ENCODE measurements around the gene CCDC86. TPM values are rescaled to one million over a fixed set of nuclear protein-coding genes. Genes with fewer than 3 reads are reported as not detected.
A peak's percentile ranks its signal among the peaks of the same experiment; 100 is the strongest.

CCDC86 gene
- total RNA-seq, 1 experiment from 2014 or later: 21.9 TPM

DNA sequence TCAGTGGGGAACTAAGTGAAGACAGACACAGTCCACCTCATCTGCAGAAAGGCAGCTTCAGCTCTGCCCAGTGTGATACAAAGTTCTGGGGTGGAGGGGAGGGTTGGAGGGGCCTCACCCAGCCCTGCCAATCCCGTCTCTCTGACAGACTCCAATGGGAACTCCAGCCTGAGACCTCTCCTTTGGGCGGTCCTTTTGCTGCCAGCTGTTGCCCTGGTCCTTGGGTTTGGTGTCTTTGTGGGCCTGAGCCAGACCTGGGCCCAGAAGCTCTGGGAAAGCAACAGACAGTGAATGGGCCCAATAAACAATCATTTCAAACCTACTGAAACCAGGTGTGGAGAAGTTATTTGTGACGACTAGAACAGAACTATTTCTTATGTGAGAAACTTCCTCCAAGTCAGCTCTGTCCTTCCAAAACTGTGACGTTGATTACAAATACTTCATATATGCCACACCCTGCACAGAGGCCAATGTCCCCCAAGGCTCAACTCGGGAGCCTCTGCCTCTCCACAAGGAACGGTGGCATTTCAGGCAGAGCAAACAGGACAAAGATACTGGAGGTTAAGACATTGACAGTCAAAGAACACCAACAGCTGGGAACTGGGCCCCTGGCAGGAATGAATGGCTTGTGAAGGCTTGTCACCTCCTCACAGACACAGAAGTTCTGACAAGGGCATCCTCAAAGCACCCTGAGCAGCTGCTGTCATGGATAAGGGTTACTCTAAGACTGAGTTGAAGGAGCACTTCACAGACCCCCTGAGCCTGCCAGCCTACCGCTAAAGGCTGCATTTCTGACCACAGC lies 33.7 kb downstream of the CCDC86 start:
- no peaks in the 10 kb centered on the region for H3K9me3 ChIP-seq (replicated peaks)
- DNase-seq: peak in 1 of 2 experiments; percentile 24
- H3K27ac ChIP-seq: no peak overlapping the region
- no peaks in the 10 kb centered on the region for H3K27me3 ChIP-seq
- peaks cover 5% of the 10 kb centered on the region; the same call in 1 of the 2 replicates for H3K4me1 ChIP-seq
- H3K36me3 ChIP-seq: no peaks in the 10 kb centered on the region
- no peak overlapping the region for H3K4me3 ChIP-seq

- H3K4me3 ChIP-seq: no peak overlapping the region
- H3K27ac ChIP-seq: no peak overlapping the region
- H3K27me3 ChIP-seq: no peaks in the 10 kb centered on the region
- no peak for DNase-seq
- H3K9me3 ChIP-seq (replicated peaks): no peaks in the 10 kb centered on the region
- peaks cover 5% of the 10 kb centered on the region; the same call in 1 of the 2 replicates for H3K4me1 ChIP-seq
- H3K36me3 ChIP-seq: no peaks in the 10 kb centered on the region
These were observed 34.2 kb downstream of the CCDC86 start for GRCh38 chr11:60876168-60876485.

GRCh38 chr11:60878245-60879101 lies 36.6 kb downstream of the CCDC86 start:
- H3K27ac ChIP-seq: no peak overlapping the region
- H3K9me3 ChIP-seq (replicated peaks): no peaks in the 10 kb centered on the region
- H3K27me3 ChIP-seq: no peaks in the 10 kb centered on the region
- no peaks in the 10 kb centered on the region for H3K4me1 ChIP-seq
- no peaks in the 10 kb centered on the region for H3K36me3 ChIP-seq
- H3K4me3 ChIP-seq: no peak overlapping the region
- DNase-seq: no peak

- H3K27me3 ChIP-seq: no peaks in the 10 kb centered on the region
- DNase-seq: no peak
- H3K4me3 ChIP-seq: no peak overlapping the region
- no peak overlapping the region for H3K27ac ChIP-seq
- no peaks in the 10 kb centered on the region for H3K36me3 ChIP-seq
- H3K9me3 ChIP-seq (replicated peaks): no peaks in the 10 kb centered on the region
- H3K4me1 ChIP-seq: no peaks in the 10 kb centered on the region
These were observed 37.2 kb downstream of the CCDC86 start for GRCh38 chr11:60879104-60879503.

- no peaks in the 10 kb centered on the region for H3K4me1 ChIP-seq
- DNase-seq: no peak
- H3K36me3 ChIP-seq: no peaks in the 10 kb centered on the region
- no peaks in the 10 kb centered on the region for H3K9me3 ChIP-seq (replicated peaks)
- H3K27ac ChIP-seq: no peak overlapping the region
- no peak overlapping the region for H3K4me3 ChIP-seq
- H3K27me3 ChIP-seq: no peaks in the 10 kb centered on the region
These were observed 38.2 kb downstream of the CCDC86 start for GRCh38 chr11:60879971-60880588.

GRCh38 chr11:60880643-60881282 lies 38.9 kb downstream of the CCDC86 start:
- no peaks in the 10 kb centered on the region for H3K9me3 ChIP-seq (replicated peaks)
- H3K4me1 ChIP-seq: no peaks in the 10 kb centered on the region
- no peaks in the 10 kb centered on the region for H3K36me3 ChIP-seq
- no peak overlapping the region for H3K4me3 ChIP-seq
- no peak overlapping the region for H3K27ac ChIP-seq
- DNase-seq: no peak
- no peaks in the 10 kb centered on the region for H3K27me3 ChIP-seq

- H3K9me3 ChIP-seq (replicated peaks): no peaks in the 10 kb centered on the region
- H3K27ac ChIP-seq: no peak overlapping the region
- DNase-seq: peak; percentile 42 to 66
- no peak overlapping the region for H3K4me3 ChIP-seq
- no peaks in the 10 kb centered on the region for H3K36me3 ChIP-seq
- H3K4me1 ChIP-seq: no peaks in the 10 kb centered on the region
- H3K27me3 ChIP-seq: no peaks in the 10 kb centered on the region
These were observed 45.6 kb downstream of the CCDC86 start for GRCh38 chr11:60887556-60887955.

DNA sequence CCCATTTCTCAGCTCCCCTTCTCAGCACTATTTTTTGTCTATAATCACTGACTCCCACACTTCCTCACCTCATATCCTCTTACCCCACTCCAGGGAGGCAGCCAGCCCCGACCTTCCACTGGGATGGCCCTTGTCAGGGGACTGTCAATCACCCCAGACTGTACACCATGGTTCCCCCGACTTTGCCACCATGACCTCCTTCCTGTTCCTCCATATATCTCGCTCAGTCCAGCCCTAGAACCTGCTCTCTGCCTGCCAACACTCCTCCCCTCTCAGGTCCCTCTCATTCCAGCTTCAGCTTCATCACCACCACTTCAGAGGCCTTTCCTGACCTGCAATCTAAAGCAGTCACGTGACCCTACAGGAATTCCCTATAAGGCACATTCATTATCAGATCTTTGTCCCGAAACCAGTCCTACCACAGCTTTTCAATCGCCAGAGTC lies 48.0 kb downstream of the CCDC86 start:
- H3K27me3 ChIP-seq: no peaks in the 10 kb centered on the region
- peaks cover 9% of the 10 kb centered on the region for H3K36me3 ChIP-seq
- H3K4me1 ChIP-seq: no peaks in the 10 kb centered on the region
- no peak for DNase-seq
- no peak overlapping the region for H3K4me3 ChIP-seq
- no peak overlapping the region for H3K27ac ChIP-seq
- H3K9me3 ChIP-seq (replicated peaks): no peaks in the 10 kb centered on the region

GRCh38 chr11:60890696-60891095 lies 48.8 kb downstream of the CCDC86 start:
- H3K36me3 ChIP-seq: peaks cover 15% of the 10 kb centered on the region

GRCh38 chr11:60891103-60891741 lies 49.3 kb downstream of the CCDC86 start:
- Histone ChIP-seq H3K36me3 (peaks cover 19% of the 10 kb centered on the region), H3K4me1 (no peaks in the 10 kb centered on the region), H3K27ac (no peak overlapping the region), H3K9me3 (replicated peaks) (no peaks in the 10 kb centered on the region), H3K4me3 (no peak overlapping the region), H3K27me3 (no peaks in the 10 kb centered on the region)
- DNase-seq: peak in 1 of 2 experiments; percentile 34

More at GRCh38 chr11:60890696-60891095, 48.8 kb downstream of the CCDC86 start:
- Histone ChIP-seq H3K27me3 (no peaks in the 10 kb centered on the region), H3K4me1 (no peaks in the 10 kb centered on the region), H3K27ac (no peak overlapping the region), H3K9me3 (replicated peaks) (no peaks in the 10 kb centered on the region), H3K4me3 (no peak overlapping the region)
- no peak for DNase-seq

DNA sequence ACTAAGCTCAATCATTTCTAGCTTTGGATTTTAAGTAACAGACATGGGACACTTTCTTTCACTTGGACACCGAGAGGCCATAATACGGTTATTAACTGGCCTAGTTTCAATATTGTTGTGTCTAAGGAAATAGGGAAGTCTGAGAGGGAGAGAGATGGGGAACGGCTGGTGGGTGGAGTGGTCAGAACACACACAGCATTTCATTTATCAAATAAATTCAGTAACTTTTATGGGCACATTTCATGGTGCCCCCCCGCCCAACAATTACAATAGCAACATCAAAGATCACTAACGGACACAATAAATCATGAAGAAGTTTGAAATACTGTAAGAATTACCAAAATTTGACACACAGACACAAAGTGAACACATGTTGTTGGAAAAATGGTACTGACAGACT lies 53.8 kb downstream of the CCDC86 start:
- Histone ChIP-seq H3K4me3 (no peak overlapping the region), H3K27me3 (no peaks in the 10 kb centered on the region), H3K27ac (no peak overlapping the region), H3K36me3 (peaks cover 63% of the 10 kb centered on the region), H3K9me3 (replicated peaks) (no peaks in the 10 kb centered on the region), H3K4me1 (no peaks in the 10 kb centered on the region)
- DNase-seq: no peak

- no peak for DNase-seq
- no peaks in the 10 kb centered on the region for H3K9me3 ChIP-seq (replicated peaks)
- H3K4me3 ChIP-seq: no peak overlapping the region
- H3K36me3 ChIP-seq: peaks cover 76% of the 10 kb centered on the region
- no peaks in the 10 kb centered on the region for H3K27me3 ChIP-seq
- H3K27ac ChIP-seq: no peak overlapping the region
- no peaks in the 10 kb centered on the region for H3K4me1 ChIP-seq
These were observed 55.6 kb downstream of the CCDC86 start for GRCh38 chr11:60897496-60897895.

DNA sequence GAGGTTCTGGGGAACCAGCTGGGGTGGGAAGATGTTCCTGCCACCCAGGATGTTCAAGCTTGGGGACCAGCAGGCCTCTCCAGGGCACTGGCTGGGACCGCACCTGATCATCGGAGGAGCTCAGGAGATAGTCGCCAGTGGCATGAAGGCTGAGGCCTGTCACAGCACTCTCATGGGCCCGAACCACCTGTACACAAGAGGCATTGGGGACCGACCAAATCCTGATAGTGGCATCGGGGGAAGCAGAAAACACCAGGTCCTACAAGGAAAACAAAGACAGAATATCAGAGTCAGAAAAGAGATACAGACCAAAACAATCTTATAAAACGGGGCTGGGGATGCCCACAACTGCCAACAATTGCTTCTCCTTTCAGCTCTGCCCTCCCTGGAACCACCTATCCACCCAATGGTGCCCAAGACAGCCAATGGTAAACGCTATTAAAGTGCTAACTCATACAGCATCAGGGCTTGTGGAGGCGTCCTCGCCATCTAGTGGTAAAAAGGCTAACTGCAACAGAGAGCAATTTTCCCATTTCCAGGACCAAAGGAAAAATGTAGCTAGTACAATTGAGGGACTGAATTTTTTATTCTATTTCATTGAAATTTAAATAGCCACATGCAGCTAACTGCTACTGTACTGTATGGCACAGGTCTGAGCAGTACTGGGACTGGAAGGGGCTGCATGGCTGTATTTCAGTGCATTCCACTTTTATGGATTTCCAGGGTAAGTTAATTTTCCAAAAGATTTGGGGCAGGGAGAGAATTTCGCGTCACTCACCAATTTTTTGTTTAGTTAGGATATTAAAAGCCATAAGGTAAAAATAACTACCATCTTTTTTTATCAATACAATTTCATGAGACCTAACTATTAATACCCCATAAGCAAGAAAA lies 57.4 kb downstream of the CCDC86 start:
- H3K4me3 ChIP-seq: no peak overlapping the region
- H3K36me3 ChIP-seq: peaks cover 72% of the 10 kb centered on the region
- H3K27ac ChIP-seq: no peak overlapping the region
- no peaks in the 10 kb centered on the region for H3K27me3 ChIP-seq
- peak; percentile 24 to 72 for DNase-seq
- no peaks in the 10 kb centered on the region for H3K4me1 ChIP-seq
- no peaks in the 10 kb centered on the region for H3K9me3 ChIP-seq (replicated peaks)

All from SJCRH30 (cell line).